Measurements from ENCODE around the gene COL9A3. TPM values are rescaled to one million over a fixed set of nuclear protein-coding genes. Genes with fewer than 3 reads are reported as not detected.
"Not testable (repeated sequence)": the region's sequence is repeated elsewhere in the genome, so short reads cannot be mapped to it uniquely, and the experiment has no call there.

COL9A3 gene
- total RNA-seq, 1 donor from 2014 or later = 1.8 TPM

DNA sequence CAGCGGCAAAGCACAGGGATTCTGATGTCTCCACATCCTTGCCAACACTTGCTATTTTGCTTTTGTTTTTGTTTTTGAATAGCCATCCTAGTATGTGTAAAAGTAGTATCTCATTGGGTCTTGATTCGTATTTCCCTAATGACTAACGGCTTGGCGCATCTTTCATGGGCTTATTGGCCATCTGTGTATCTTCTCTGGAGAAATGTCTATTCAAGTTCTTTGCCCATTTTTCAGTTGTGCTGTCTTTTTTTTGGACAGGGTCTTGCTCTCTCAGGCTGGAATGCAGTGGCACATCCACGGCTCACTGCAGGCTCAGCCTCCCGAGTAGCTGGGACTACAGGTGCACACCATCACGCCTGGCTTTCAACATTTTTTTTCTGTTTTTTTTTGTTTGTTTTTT, 27.3 kb downstream of the COL9A3 start:
- Mint-ChIP-seq H3K4me3 (ENCODE audit: unreplicated experiment) (no peak overlapping the region), H3K4me1 (ENCODE audit: unreplicated experiment) (no peaks in the 10 kb centered on the region), H3K27ac (ENCODE audit: unreplicated experiment) (no peak overlapping the region), H3K9me3 (ENCODE audit: unreplicated experiment) (no peaks in the 10 kb centered on the region), H3K36me3 (ENCODE audit: low read depth, unreplicated experiment) (peaks cover 11% of the 10 kb centered on the region), H3K27me3 (ENCODE audit: unreplicated experiment) (no peaks in the 10 kb centered on the region)
- TF ChIP-seq, protein P1, sequence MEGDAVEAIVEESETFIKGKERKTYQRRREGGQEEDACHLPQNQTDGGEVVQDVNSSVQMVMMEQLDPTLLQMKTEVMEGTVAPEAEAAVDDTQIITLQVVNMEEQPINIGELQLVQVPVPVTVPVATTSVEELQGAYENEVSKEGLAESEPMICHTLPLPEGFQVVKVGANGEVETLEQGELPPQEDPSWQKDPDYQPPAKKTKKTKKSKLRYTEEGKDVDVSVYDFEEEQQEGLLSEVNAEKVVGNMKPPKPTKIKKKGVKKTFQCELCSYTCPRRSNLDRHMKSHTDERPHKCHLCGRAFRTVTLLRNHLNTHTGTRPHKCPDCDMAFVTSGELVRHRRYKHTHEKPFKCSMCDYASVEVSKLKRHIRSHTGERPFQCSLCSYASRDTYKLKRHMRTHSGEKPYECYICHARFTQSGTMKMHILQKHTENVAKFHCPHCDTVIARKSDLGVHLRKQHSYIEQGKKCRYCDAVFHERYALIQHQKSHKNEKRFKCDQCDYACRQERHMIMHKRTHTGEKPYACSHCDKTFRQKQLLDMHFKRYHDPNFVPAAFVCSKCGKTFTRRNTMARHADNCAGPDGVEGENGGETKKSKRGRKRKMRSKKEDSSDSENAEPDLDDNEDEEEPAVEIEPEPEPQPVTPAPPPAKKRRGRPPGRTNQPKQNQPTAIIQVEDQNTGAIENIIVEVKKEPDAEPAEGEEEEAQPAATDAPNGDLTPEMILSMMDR (IDR thresholded peaks at IDR 0.05; ENCODE audit: unreplicated experiment) = no peak
- no peak for DNase-seq (ENCODE audit: low spot score)

DNA sequence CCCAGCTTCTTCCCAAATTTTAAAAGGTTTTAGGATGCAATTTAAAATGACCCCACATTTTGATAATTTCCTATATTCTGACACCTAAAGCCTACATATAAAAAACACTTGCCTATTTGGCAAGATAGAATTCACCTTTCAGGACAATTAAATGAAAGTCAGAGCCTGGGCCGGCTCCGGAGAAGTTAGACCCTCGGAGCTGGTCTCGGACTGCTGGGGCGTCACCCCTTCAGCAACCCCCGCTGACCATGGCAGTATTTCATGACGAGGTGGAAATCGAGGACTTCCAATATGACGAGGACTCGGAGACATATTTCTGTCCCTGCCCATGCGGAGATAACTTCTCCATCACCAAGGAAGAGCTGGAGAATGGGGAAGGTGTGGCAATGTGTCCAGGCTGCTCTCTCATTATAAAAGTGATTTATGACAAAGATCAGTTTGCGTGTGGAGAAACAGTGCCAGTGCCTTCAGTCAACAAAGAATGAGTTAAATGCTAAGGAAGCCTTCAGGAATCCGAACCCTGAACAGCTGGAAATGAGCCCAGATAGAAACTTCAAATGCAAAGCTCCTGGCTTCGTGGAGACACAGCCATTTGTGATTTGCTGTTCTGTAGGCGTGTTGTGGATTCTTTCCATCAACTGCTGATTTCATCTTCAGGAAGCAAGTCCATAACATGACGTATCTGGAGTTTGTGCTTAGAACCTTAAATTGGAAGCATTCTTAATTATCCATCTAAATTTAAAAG, 28.7 kb downstream of the COL9A3 start:
- H3K27me3 Mint-ChIP-seq (ENCODE audit: unreplicated experiment) = no peaks in the 10 kb centered on the region
- no peaks in the 10 kb centered on the region for H3K9me3 Mint-ChIP-seq (ENCODE audit: unreplicated experiment)
- H3K4me3 Mint-ChIP-seq (ENCODE audit: unreplicated experiment) = peak overlapping the region; percentile 42
- DNase-seq (ENCODE audit: low spot score) = no peak
- no peak overlapping the region for H3K27ac Mint-ChIP-seq (ENCODE audit: unreplicated experiment)
- TF ChIP-seq, protein P1 (IDR thresholded peaks at IDR 0.05; ENCODE audit: unreplicated experiment) = no peak
- peaks cover 11% of the 10 kb centered on the region for H3K36me3 Mint-ChIP-seq (ENCODE audit: low read depth, unreplicated experiment)
- H3K4me1 Mint-ChIP-seq (ENCODE audit: unreplicated experiment) = no peaks in the 10 kb centered on the region

DNA sequence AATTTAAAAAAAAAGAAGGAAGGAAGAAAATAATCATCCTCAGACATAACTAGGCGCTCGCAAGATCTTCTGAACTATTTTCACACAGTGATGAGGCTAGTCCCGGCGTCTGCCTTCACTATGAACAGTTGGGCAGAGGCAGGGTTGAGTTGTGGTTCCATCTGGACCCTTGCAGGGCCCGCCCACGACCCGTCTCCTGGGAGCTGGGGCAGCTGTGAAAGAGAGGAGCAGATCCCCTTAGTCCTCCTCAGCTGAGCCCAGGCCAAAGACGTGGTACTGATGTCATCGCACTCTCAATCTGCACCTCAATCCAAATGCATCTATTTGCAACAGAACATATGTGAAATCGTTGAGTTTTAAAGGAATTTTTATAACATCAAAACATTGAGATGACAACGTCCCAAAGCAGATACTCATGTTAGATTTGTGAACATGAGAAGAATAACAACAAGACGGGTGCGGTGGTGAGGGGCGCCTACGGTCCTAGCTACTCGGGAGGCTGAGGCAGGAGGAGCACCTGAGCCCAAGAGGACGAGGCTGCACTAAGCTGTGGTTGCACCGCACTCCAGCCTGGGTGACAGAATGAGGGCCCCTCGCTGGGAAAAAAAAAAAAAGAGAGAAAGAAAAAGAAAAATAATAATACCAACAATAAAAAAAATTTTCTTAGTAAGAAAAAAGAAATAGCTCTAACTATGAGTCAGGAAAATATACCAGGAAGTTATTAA, 29.5 kb downstream of the COL9A3 start:
- Mint-ChIP-seq H3K27me3 (ENCODE audit: unreplicated experiment) (peaks cover 2% of the 10 kb centered on the region), H3K36me3 (ENCODE audit: low read depth, unreplicated experiment) (peaks cover 11% of the 10 kb centered on the region), H3K27ac (ENCODE audit: unreplicated experiment) (no peak overlapping the region), H3K4me1 (ENCODE audit: unreplicated experiment) (no peaks in the 10 kb centered on the region), H3K4me3 (ENCODE audit: unreplicated experiment) (no peak overlapping the region), H3K9me3 (ENCODE audit: unreplicated experiment) (no peaks in the 10 kb centered on the region)
- no peak for DNase-seq (ENCODE audit: low spot score)
- TF ChIP-seq, protein P1 (IDR thresholded peaks at IDR 0.05; ENCODE audit: unreplicated experiment) = no peak

DNA sequence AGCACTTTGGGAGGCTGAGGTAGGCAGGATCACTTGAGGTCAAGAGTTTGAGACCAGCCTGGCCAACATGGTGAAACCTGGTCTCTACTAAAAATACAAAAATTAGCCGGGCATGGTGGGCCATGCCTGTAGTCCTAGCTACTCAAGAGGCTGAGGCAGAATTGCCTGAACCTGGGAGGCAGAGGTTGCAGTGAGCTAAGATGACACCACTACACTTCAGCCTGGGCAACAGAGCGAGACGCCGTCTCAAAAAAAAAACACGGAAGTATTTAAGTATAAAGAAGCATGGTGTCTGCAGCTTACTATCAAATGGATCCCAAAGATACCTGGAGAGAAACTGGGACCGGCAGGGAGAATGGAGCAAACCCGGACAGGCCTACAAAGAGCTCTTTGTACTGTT, 32.1 kb downstream of the COL9A3 start:
- H3K4me3 Mint-ChIP-seq (ENCODE audit: unreplicated experiment); DNase-seq (ENCODE audit: low spot score); H3K4me1 Mint-ChIP-seq (ENCODE audit: unreplicated experiment); H3K27me3 Mint-ChIP-seq (ENCODE audit: unreplicated experiment); H3K27ac Mint-ChIP-seq (ENCODE audit: unreplicated experiment); H3K9me3 Mint-ChIP-seq (ENCODE audit: unreplicated experiment): not testable (repeated sequence)
- peaks cover 20% of the 10 kb centered on the region for H3K36me3 Mint-ChIP-seq (ENCODE audit: low read depth, unreplicated experiment)

DNA sequence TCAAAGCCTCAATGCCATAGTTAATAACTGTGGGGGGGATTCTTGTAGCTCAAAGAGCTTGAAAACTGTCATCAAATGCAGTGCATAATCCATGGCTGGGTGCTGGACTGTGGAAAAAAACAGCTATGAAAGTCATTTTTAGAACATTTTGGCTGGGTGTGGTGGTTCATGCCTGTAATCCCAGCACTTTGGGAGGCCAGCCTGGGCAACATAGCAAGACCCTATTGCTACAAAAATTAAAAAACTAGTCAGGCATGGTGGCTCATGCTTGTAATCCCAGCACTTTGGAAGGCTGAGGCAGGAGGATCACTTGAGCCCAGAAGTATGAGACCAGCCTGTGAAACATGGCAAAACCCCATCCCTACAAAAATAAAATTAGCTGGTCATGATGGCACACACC, 32.6 kb downstream of the COL9A3 start:
- H3K9me3 Mint-ChIP-seq (ENCODE audit: unreplicated experiment) = no peaks in the 10 kb centered on the region
- DNase-seq (ENCODE audit: low spot score) = no peak
- TF ChIP-seq, protein P1 (IDR thresholded peaks at IDR 0.05; ENCODE audit: unreplicated experiment) = no peak
- no peak overlapping the region for H3K4me3 Mint-ChIP-seq (ENCODE audit: unreplicated experiment)
- no peak overlapping the region for H3K27ac Mint-ChIP-seq (ENCODE audit: unreplicated experiment)
- H3K36me3 Mint-ChIP-seq (ENCODE audit: low read depth, unreplicated experiment) = peaks cover 24% of the 10 kb centered on the region
- H3K4me1 Mint-ChIP-seq (ENCODE audit: unreplicated experiment) = no peaks in the 10 kb centered on the region
- peaks cover 7% of the 10 kb centered on the region for H3K27me3 Mint-ChIP-seq (ENCODE audit: unreplicated experiment)

Measured in endothelial cell (in vitro differentiated cells).